ENCODE measurements around the gene AGXT. TPM values are rescaled to one million over a fixed set of nuclear protein-coding genes. Genes with fewer than 3 reads are reported as not detected.

AGXT gene
- total RNA-seq, 1 experiment from 2014 or later, result 0.36 TPM

DNA sequence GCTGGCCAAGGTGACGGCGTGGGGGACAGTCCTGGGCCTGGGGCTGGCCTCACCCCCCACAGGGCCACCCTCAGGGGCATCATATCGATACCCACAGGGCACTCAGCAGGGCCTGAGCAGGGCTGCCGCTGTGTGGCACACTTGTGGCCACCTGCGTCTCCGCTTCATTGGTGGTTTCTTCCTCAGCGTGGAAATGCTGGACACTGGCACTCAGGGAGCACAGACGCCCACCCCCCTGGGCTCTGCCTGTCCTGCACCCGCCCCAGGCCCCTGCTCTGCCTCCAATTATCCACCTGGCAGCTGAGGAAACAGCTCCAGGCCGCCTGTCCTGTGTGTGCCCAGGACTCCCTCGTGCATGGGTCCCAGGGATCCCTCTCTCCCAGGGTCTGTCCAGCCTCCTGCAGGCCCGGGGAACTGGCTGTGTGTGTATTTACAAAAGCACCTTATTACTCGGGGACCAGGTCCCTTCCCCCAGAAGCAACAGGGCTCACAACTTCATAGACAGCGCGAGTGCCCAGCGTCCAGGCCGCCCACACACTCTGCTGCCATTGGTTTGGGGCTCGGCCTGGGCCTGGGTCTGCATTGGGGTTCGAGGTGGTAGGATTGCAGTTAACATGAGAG lies 50.6 kb downstream of the AGXT start:
- Histone ChIP-seq H3K9me3 (ENCODE audit: control insufficient read depth, insufficient read depth, low read depth, low read length) (no peaks in the 10 kb centered on the region), H3K27me3 (ENCODE audit: control insufficient read depth, insufficient read depth, low read length) (no peaks in the 10 kb centered on the region), H3K36me3 (ENCODE audit: control insufficient read depth, insufficient read depth, low read length) (no peaks in the 10 kb centered on the region), H3K4me1 (ENCODE audit: control insufficient read depth, insufficient read depth, low read length) (peaks cover 70% of the 10 kb centered on the region), H3K4me3 (ENCODE audit: low read depth in 2 of 2, low read length in 2 of 2) (no peak overlapping the region), H3K27ac (ENCODE audit: low read length) (no peak overlapping the region)
- intact Hi-C loops (cut with micrococcal nuclease; ENCODE audit: unreplicated experiment), result no loop called here
- TF ChIP-seq SIN3A (IDR thresholded peaks at IDR 0.05; ENCODE audit: borderline replicate concordance, insufficient read depth, low read depth, low read length), result no peak
- no peak for TF ChIP-seq REST (IDR thresholded peaks at IDR 0.05; ENCODE audit: insufficient read depth in 1 of 2, low read depth in 2 of 2, low read length in 1 of 2)
- TF ChIP-seq CTCF (IDR thresholded peaks at IDR 0.05), result no peak
- TF ChIP-seq POLR2AphosphoS5 (IDR thresholded peaks at IDR 0.05; ENCODE audit: low read depth, low read length), result no peak
- no peak for TF ChIP-seq TCF7L2 (IDR thresholded peaks at IDR 0.05; ENCODE audit: low read depth, low read length)
- BruUV-seq (replicated peaks), result no TSS peak
- in situ Hi-C loops (cut with HindIII; ENCODE audit: low pct_unique_long_range_greater_than_20kb, low sequenced_read_pairs), result no loop called here
- DNase-seq (ENCODE audit: low read depth, low spot score) (no peak), ATAC-seq (no peak)
- ChIA-PET POLR2A (interaction anchor here (0.6 kb wide), 1 partner anchor 599 kb away, joined by 20 read pairs; no protein-coding TSS in a partner anchor), CTCF (interaction anchor here (1.1 kb wide), 1 partner anchor 16 kb away, joined by 5 read pairs; no protein-coding TSS in a partner anchor)

DNA sequence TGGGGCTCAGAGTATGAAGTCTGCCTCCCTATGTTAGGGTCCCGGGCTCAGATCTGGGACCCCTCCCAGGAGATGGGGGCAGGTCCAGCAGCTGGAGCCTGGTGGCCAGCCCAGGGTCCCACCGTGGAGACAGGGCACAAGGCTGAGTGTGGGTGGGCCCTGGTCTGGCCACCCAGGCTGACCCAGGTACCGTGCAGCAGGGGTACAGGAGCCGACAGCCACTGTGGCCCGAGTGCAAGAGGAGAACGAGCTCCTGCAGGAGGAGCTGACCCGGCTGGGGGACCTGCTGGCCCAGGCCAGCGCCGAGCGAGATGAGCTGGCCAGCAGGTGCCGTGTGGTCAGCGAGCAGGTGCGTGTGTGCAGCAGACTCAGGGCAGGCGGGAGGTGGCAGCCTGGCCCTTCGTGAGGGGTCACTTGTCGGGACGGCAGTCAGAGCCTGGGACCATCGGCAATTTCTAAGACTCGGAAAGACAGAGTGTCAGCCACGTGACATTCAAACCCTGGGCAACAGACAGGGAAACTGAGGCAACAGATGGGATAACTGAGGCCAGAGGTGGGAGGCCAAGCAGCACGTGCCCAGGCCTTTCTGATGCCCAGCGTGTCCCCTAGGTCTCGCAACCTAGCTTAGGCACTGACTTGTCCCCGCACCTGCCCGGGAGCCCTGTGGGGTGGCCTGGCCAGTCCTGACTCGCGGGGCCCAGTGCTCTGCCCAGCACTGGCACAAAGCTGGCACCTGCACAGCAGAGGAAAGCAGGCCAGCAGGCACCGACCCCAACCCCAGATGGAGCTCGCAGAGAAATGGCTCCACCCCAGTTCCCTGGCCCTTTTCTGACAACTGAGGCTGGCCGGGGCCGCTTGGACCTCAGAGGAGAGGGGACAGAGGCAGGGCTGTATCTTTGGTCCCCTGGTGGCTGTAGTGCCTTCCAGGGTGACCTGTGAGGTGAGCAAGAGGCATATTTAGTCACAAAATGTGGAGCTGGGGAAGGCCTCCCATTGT lies 51.5 kb downstream of the AGXT start:
- H3K4me1 ChIP-seq (ENCODE audit: control insufficient read depth, insufficient read depth, low read length), result peaks cover 64% of the 10 kb centered on the region
- ATAC-seq, result no peak
- intact Hi-C loops (cut with micrococcal nuclease; ENCODE audit: unreplicated experiment) (no loop called here), in situ Hi-C loops (cut with HindIII; ENCODE audit: low pct_unique_long_range_greater_than_20kb, low sequenced_read_pairs) (no loop called here)
- no TSS peak for BruUV-seq (replicated peaks)
- CTCF ChIA-PET, result interaction anchor here (0.6 to 1.1 kb wide), 2 partner anchors 16 to 69 kb away, joined by 3 to 5 read pairs; no protein-coding TSS in a partner anchor
- H3K9me3 ChIP-seq (ENCODE audit: control insufficient read depth, insufficient read depth, low read depth, low read length), result no peaks in the 10 kb centered on the region
- no peaks in the 10 kb centered on the region for H3K36me3 ChIP-seq (ENCODE audit: control insufficient read depth, insufficient read depth, low read length)
- no peak for DNase-seq (ENCODE audit: low read depth, low spot score)
- no peak overlapping the region for H3K4me3 ChIP-seq (ENCODE audit: low read depth in 2 of 2, low read length in 2 of 2)
- no peaks in the 10 kb centered on the region for H3K27me3 ChIP-seq (ENCODE audit: control insufficient read depth, insufficient read depth, low read length)
- no peak for TF ChIP-seq POLR2AphosphoS5 (IDR thresholded peaks at IDR 0.05; ENCODE audit: low read depth, low read length)
- TF ChIP-seq REST (IDR thresholded peaks at IDR 0.05; ENCODE audit: insufficient read depth in 1 of 2, low read depth in 2 of 2, low read length in 1 of 2), result no peak
- TF ChIP-seq SIN3A (IDR thresholded peaks at IDR 0.05; ENCODE audit: borderline replicate concordance, insufficient read depth, low read depth, low read length), result no peak
- TF ChIP-seq CTCF (IDR thresholded peaks at IDR 0.05), result no peak
- TF ChIP-seq TCF7L2 (IDR thresholded peaks at IDR 0.05; ENCODE audit: low read depth, low read length), result no peak
- no peak overlapping the region for H3K27ac ChIP-seq (ENCODE audit: low read length)
- POLR2A ChIA-PET, result interaction anchor here (0.6 kb wide), 1 partner anchor 598 kb away, joined by 20 read pairs; no protein-coding TSS in a partner anchor
